ENCODE measurements around the gene SV2A. TPM values are rescaled to one million over a fixed set of nuclear protein-coding genes. Genes with fewer than 3 reads are reported as not detected.
"Not testable (repeated sequence)": the region's sequence is repeated elsewhere in the genome, so short reads cannot be mapped to it uniquely, and the experiment has no call there.

The SV2A gene
- total and polyA plus RNA-seq, 3 experiments from 2014 or later = 2.9 to 6.0 (median 5.6) TPM

DNA sequence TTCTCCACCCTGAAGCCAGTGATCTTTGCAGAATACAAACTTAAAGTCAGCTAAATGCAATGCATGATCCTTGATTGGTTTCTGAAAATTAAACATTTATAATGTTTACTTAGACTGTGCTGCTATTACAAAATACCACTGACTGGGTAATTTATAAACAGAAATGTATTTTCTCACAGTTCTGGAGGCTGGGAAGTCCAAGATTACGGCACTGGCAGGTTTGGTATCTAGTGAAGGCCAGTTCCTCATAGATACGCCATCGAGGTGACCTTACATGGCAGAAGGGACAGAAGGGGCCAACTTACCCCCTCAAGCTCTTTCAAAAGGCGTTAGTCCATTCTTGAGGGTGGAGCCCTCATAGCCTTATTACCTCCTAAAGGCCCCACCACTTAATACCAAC is 21.1 kb downstream of the SV2A start:
- Histone ChIP-seq H3K9me3 (ENCODE audit: low read length) (no peaks in the 10 kb centered on the region), H3K27me3 (ENCODE audit: insufficient read depth, low read length, poor library complexity, severe bottlenecking) (no peaks in the 10 kb centered on the region), H3K36me3 (ENCODE audit: insufficient read depth, low read length) (no peaks in the 10 kb centered on the region), H3K27ac (ENCODE audit: low read depth, low read length) (no peak overlapping the region), H3K4me1 (ENCODE audit: insufficient read depth, low read length) (peaks cover 7% of the 10 kb centered on the region), H3K4me3 (ENCODE audit: low read length) (no peak overlapping the region)
- ChIA-PET CTCF (interaction anchor here (1.3 kb wide), 1 partner anchor 9 kb away, joined by 3 read pairs; a partner anchor contains a TSS), POLR2A (no interaction called here)
- Mint-ChIP-seq H3K9me3 (no peaks in the 10 kb centered on the region), H3K4me1 (peaks cover 17 to 20% (median 20%) of the 10 kb centered on the region in 3 donors), H3K27me3 (no peaks in the 10 kb centered on the region), H3K4me3 (no peak overlapping the region), H3K27ac (no peak overlapping the region), H3K36me3 (peaks cover 0 to 4% (median 2%) of the 10 kb centered on the region in 3 donors)
- no peak for DNase-seq

DNA sequence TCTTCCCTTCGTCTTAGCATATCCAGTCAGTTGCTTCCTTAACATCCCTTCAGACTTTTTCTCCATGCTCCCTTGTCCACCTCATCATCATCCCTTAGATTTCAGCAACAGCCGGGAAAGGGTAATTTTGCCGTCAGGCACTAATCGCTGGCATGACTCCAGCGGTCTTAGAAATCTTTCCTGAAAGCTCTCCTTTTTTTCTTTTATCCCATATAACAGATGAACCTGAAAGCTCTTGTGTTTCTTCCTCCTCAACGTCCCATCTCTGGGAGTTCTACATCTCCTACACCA is 28.7 kb downstream of the SV2A start:
- Mint-ChIP-seq H3K27me3 (no peaks in the 10 kb centered on the region), H3K36me3 (no peaks in the 10 kb centered on the region), H3K27ac (no peak overlapping the region), H3K9me3 (no peaks in the 10 kb centered on the region), H3K4me3 (no peak overlapping the region), H3K4me1 (peaks cover 0 to 4% (median 4%) of the 10 kb centered on the region in 3 donors)
- H3K9me3 ChIP-seq (ENCODE audit: low read length) = no peaks in the 10 kb centered on the region
- no peak for DNase-seq
- H3K27me3 ChIP-seq (ENCODE audit: insufficient read depth, low read length, poor library complexity, severe bottlenecking) = no peaks in the 10 kb centered on the region
- H3K4me3 ChIP-seq (ENCODE audit: low read length) = peak overlapping the region; percentile 76
- H3K36me3 ChIP-seq (ENCODE audit: insufficient read depth, low read length) = no peaks in the 10 kb centered on the region
- CTCF ChIA-PET = interaction anchor here (0.6 to 2.2 kb wide), 6 partner anchors 12 to 298 kb away, joined by 3 to 11 read pairs (median 3); no protein-coding TSS in a partner anchor
- POLR2A ChIA-PET = interaction anchor here (0.6 to 8.3 kb wide), 5 partner anchors 11 to 353 kb away, joined by 3 to 177 read pairs (median 31); partner anchors contain the start of genes BOLA1 and SF3B4
- peaks cover 18% of the 10 kb centered on the region for H3K4me1 ChIP-seq (ENCODE audit: insufficient read depth, low read length)
- H3K27ac ChIP-seq (ENCODE audit: low read depth, low read length) = peak overlapping the region; percentile 94

DNA sequence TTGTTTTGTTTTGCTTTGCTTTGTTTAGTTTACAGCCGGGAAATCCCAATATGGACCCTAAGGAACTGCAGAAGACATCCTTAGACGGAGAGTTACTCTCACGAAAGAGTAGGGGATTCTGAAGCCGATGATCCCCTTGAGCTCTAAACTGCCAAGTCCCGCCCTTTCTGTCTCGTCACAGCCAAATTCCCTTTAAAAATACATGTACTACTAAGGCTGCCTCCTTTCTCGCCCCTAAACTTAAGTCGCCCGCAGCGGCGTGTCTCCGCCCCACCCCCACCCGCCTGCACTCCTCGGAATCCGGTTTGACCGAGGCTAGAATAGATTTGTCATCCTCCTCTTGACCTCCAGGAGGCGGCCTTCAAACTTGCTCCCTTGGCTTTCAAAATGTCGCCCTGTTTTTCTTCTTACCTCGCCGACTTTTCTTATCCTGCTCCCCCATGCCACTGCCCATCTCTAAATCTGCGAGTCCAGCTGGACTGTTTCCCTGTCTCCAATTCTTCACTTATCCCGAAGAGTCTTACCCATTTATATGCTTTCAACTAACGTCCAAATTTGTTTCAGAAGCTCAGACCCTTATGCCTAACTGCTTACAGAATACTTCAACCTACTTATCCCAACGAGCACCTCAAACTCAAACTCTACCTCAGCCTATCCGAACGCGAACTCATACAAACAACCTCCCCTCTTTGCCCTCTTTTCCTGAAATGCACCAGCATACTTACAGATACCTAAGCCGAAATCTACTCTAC is 29.2 kb downstream of the SV2A start:
- peaks cover 3 to 4% (median 4%) of the 10 kb centered on the region in 3 donors for H3K4me1 Mint-ChIP-seq
- H3K36me3 Mint-ChIP-seq = no peaks in the 10 kb centered on the region
- ChIA-PET POLR2A (interaction anchor here (0.6 to 8.3 kb wide), 14 partner anchors 12 to 691 kb away, joined by 3 to 177 read pairs (median 8); partner anchors contain the start of genes ANP32E, BOLA1, MCL1 and PLEKHO1), CTCF (interaction anchor here (0.6 to 2.2 kb wide), 13 partner anchors 9 to 299 kb away, joined by 3 to 11 read pairs (median 4); partner anchors contain the start of genes BOLA1, SF3B4 and VPS45)
- Histone ChIP-seq H3K27ac (ENCODE audit: low read depth, low read length) (peak overlapping the region; percentile 94), H3K4me1 (ENCODE audit: insufficient read depth, low read length) (peaks cover 23% of the 10 kb centered on the region), H3K36me3 (ENCODE audit: insufficient read depth, low read length) (no peaks in the 10 kb centered on the region), H3K27me3 (ENCODE audit: insufficient read depth, low read length, poor library complexity, severe bottlenecking) (no peaks in the 10 kb centered on the region), H3K9me3 (ENCODE audit: low read length) (no peaks in the 10 kb centered on the region), H3K4me3 (ENCODE audit: low read length) (peak overlapping the region; percentile 76)
- peak in 3 of 5 donors; percentile 58 to 76 (median 61) for DNase-seq
- no peaks in the 10 kb centered on the region for H3K9me3 Mint-ChIP-seq
- no peaks in the 10 kb centered on the region for H3K27me3 Mint-ChIP-seq
- no peak overlapping the region for H3K27ac Mint-ChIP-seq
- no peak overlapping the region for H3K4me3 Mint-ChIP-seq

DNA sequence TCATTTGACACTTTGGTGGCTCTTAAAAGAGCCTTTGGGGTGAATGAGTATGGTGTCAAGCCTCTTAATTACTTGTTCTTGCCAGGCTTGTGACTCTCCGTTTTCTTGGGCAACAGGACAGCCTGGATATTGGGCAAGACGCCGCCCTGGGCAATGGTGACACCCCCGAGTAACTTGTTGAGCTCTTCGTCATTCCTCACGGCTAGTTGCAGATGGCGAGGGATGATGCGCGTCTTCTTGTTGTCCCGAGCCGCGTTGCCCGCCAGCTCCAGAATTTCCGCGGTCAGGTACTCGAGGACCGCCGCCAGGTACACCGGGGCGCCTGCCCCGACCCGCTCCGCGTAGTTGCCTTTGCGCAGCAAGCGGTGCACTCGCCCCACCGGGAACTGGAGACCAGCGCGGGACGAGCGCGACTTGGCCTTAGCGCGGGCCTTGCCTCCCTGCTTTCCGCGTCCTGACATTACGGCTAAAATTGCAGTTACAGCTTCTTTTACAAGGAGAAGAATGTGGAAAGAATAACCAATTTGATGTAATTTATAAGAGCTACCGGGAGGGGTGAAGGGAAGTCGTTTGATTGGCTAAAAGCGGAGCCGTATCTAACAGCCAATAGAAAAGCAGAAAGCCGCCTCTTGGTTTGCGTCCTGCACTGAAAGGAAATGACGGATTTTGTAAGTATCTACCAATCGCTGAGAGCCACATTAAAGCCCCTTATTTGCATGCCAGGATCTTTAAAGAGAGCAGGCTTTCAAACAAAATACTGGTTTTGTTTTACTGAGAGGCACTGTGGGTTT is 30.0 kb downstream of the SV2A start:
- H3K9me3 Mint-ChIP-seq = no peaks in the 10 kb centered on the region
- DNase-seq = peak; percentile 57 to 94 (median 90)
- H3K27me3 Mint-ChIP-seq = no peaks in the 10 kb centered on the region
- peak overlapping the region; percentile 94 for H3K27ac ChIP-seq (ENCODE audit: low read depth, low read length)
- H3K36me3 ChIP-seq (ENCODE audit: insufficient read depth, low read length) = no peaks in the 10 kb centered on the region
- H3K36me3 Mint-ChIP-seq = no peaks in the 10 kb centered on the region
- peak overlapping the region; percentile 76 for H3K4me3 ChIP-seq (ENCODE audit: low read length)
- no peak overlapping the region for H3K4me3 Mint-ChIP-seq
- no peaks in the 10 kb centered on the region for H3K27me3 ChIP-seq (ENCODE audit: insufficient read depth, low read length, poor library complexity, severe bottlenecking)
- ChIA-PET POLR2A (interaction anchor here (0.6 to 8.3 kb wide), 19 partner anchors 9 to 692 kb away, joined by 3 to 177 read pairs (median 8); partner anchors contain the start of genes ANP32E, BOLA1, MCL1 and OTUD7B), CTCF (interaction anchor here (0.9 to 2.2 kb wide), 16 partner anchors 9 to 348 kb away, joined by 3 to 11 read pairs (median 4); partner anchors contain the start of genes BOLA1, SF3B4 and VPS45)
- H3K4me1 ChIP-seq (ENCODE audit: insufficient read depth, low read length) = peaks cover 26% of the 10 kb centered on the region
- H3K27ac Mint-ChIP-seq = no peak overlapping the region
- H3K4me1 Mint-ChIP-seq = peaks cover 3 to 5% (median 4%) of the 10 kb centered on the region in 3 donors
- no peaks in the 10 kb centered on the region for H3K9me3 ChIP-seq (ENCODE audit: low read length)

DNA sequence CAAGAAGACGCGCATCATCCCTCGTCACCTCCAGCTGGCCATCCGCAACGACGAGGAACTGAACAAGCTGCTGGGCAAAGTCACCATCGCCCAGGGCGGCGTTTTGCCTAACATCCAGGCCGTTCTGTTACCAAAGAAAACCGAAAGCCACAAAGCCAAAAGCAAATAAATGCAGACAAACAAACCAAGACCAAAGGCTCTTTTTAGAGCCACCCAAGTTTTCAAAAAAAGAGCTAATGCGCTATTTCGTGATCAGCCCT is 30.5 kb downstream of the SV2A start:
- peak overlapping the region; percentile 76 for H3K4me3 ChIP-seq (ENCODE audit: low read length)
- H3K4me1 Mint-ChIP-seq = peaks cover 7 to 10% (median 10%) of the 10 kb centered on the region in 3 donors
- H3K4me1 ChIP-seq (ENCODE audit: insufficient read depth, low read length) = peaks cover 29% of the 10 kb centered on the region
- not testable (repeated sequence) for H3K4me3 Mint-ChIP-seq; H3K27me3 Mint-ChIP-seq; H3K9me3 ChIP-seq (ENCODE audit: low read length); H3K27ac Mint-ChIP-seq; H3K9me3 Mint-ChIP-seq; H3K36me3 ChIP-seq (ENCODE audit: insufficient read depth, low read length); DNase-seq; H3K27me3 ChIP-seq (ENCODE audit: insufficient read depth, low read length, poor library complexity, severe bottlenecking); H3K36me3 Mint-ChIP-seq
- H3K27ac ChIP-seq (ENCODE audit: low read depth, low read length) = peak overlapping the region; percentile 94
- ChIA-PET POLR2A (interaction anchor here (0.7 to 8.3 kb wide), 19 partner anchors 8 to 692 kb away, joined by 3 to 177 read pairs (median 8); partner anchors contain the start of genes ANP32E, BOLA1, MCL1 and OTUD7B), CTCF (interaction anchor here (1.2 to 2.2 kb wide), 12 partner anchors 10 to 348 kb away, joined by 3 to 11 read pairs (median 6); partner anchors contain the start of genes BOLA1 and SF3B4)

DNA sequence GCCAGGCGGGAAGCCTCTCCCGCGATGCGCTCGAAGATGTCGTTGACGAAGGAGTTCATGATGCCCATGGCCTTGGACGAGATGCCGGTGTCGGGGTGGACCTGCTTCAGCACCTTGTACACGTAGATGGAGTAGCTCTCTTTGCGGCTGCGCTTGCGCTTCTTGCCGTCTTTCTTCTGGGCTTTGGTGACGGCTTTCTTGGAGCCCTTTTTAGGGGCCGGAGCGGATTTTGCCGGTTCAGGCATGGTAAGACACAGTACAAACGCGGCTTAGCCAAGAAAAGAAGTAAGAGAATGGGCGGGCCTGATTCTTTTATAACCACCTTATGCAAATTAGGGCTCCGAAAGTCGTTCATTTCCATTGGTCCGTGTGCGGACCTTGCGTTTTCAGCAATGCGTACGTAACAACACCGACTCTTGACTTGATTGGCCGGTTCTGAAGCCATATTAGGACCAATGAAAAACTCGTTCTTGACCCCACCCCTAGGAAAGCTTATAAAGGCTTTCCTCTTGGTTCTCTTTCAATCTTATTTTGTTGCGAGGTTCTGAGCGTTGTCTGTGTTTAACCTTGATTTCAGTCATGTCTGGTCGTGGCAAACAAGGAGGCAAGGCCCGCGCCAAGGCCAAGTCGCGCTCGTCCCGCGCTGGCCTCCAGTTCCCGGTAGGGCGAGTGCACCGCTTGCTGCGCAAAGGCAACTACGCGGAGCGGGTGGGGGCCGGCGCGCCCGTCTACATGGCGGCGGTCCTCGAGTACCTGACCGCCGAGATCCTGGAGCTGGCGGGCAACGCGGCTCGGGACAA is 31.0 kb downstream of the SV2A start:
- ChIA-PET CTCF (interaction anchor here (0.9 to 2.2 kb wide), 11 partner anchors 9 to 349 kb away, joined by 3 to 11 read pairs (median 5); partner anchors contain the start of gene BOLA1), POLR2A (interaction anchor here (0.8 to 8.3 kb wide), 19 partner anchors 8 to 693 kb away, joined by 3 to 177 read pairs (median 9); partner anchors contain the start of genes ANP32E, BOLA1, MCL1 and OTUD7B)
- Histone ChIP-seq H3K27ac (ENCODE audit: low read depth, low read length) (peak overlapping the region; percentile 94), H3K4me1 (ENCODE audit: insufficient read depth, low read length) (peaks cover 35% of the 10 kb centered on the region), H3K9me3 (ENCODE audit: low read length) (no peaks in the 10 kb centered on the region), H3K27me3 (ENCODE audit: insufficient read depth, low read length, poor library complexity, severe bottlenecking) (no peaks in the 10 kb centered on the region), H3K4me3 (ENCODE audit: low read length) (peak overlapping the region; percentile 76), H3K36me3 (ENCODE audit: insufficient read depth, low read length) (no peaks in the 10 kb centered on the region)
- peak; percentile 67 to 95 (median 93) for DNase-seq
- H3K4me1 Mint-ChIP-seq = peaks cover 8 to 15% (median 12%) of the 10 kb centered on the region in 3 donors
- H3K9me3 Mint-ChIP-seq = no peaks in the 10 kb centered on the region
- H3K27ac Mint-ChIP-seq = no peak overlapping the region
- no peaks in the 10 kb centered on the region for H3K27me3 Mint-ChIP-seq
- H3K4me3 Mint-ChIP-seq = no peak overlapping the region
- H3K36me3 Mint-ChIP-seq = no peaks in the 10 kb centered on the region

DNA sequence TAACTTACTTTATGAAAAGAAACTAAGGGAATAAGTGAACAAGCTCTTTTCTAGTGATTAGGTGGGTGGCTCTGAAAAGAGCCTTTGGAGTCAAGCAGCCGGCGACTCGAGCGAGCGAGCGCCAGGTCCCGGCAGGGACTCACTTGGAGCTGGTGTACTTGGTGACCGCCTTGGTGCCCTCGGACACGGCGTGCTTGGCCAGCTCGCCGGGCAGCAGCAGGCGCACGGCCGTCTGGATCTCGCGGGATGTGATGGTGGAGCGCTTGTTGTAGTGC is 31.6 kb downstream of the SV2A start:
- H3K4me3 ChIP-seq (ENCODE audit: low read length) = peak overlapping the region; percentile 70
- H3K27ac ChIP-seq (ENCODE audit: low read depth, low read length) = peak overlapping the region; percentile 94
- H3K9me3 Mint-ChIP-seq; H3K27me3 ChIP-seq (ENCODE audit: insufficient read depth, low read length, poor library complexity, severe bottlenecking); H3K4me3 Mint-ChIP-seq; H3K36me3 Mint-ChIP-seq; H3K27me3 Mint-ChIP-seq; H3K9me3 ChIP-seq (ENCODE audit: low read length); H3K27ac Mint-ChIP-seq; DNase-seq; H3K36me3 ChIP-seq (ENCODE audit: insufficient read depth, low read length): not testable (repeated sequence)
- peaks cover 9 to 18% (median 12%) of the 10 kb centered on the region in 3 donors for H3K4me1 Mint-ChIP-seq
- ChIA-PET POLR2A (interaction anchor here (0.7 to 8.3 kb wide), 11 partner anchors 14 to 478 kb away, joined by 3 to 177 read pairs (median 9); partner anchors contain the start of genes BOLA1, OTUD7B, RPRD2 and SF3B4), CTCF (interaction anchor here (0.9 to 2.2 kb wide), 4 partner anchors 16 to 42 kb away, joined by 4 to 9 read pairs (median 6); no protein-coding TSS in a partner anchor)
- H3K4me1 ChIP-seq (ENCODE audit: insufficient read depth, low read length) = peaks cover 36% of the 10 kb centered on the region

Measured in CD8-positive, alpha-beta memory T cell (primary cell).